Endodermal cell (in vitro differentiated cells): ENCODE measurements around the gene LDLRAD2. TPM values are rescaled to one million over a fixed set of nuclear protein-coding genes. Genes with fewer than 3 reads are reported as not detected.
"Not testable (repeated sequence)": the region's sequence is repeated elsewhere in the genome, so short reads cannot be mapped to it uniquely, and the experiment has no call there.

ENCODE experiments used
- DNase-seq: peaks from one replicate; pipeline ENCODE4 v3.0.0-alpha.2; 2017
- H3K27ac ChIP-seq: 2 replicates; pipeline ENCODE4 v1.5.1; 2013; ENCODE audit warnings: mild to moderate bottlenecking, low read depth, low read length, moderate library complexity
- H3K27me3 ChIP-seq: 2 replicates; pipeline ENCODE4 v1.6.1; 2013; ENCODE audit warnings: mild to moderate bottlenecking, low read length, moderate library complexity; ENCODE audit not compliant: insufficient read depth, control insufficient read depth, poor library complexity, severe bottlenecking
- H3K36me3 ChIP-seq: 2 replicates; pipeline ENCODE4 v1.7.0; 2013; ENCODE audit warnings: mild to moderate bottlenecking, low read length, moderate library complexity; ENCODE audit not compliant: control insufficient read depth, insufficient read depth
- H3K4me1 ChIP-seq: one replicate; pipeline ENCODE4 v1.7.0; 2013; ENCODE audit warnings: low read length; ENCODE audit not compliant: control insufficient read depth, insufficient read depth
- H3K4me3 ChIP-seq: 2 replicates; pipeline ENCODE4 v1.5.1; 2013; ENCODE audit warnings: mild to moderate bottlenecking, low read length, moderate library complexity
- H3K9ac ChIP-seq: 2 replicates; pipeline ENCODE4 v1.6.1; 2013; ENCODE audit warnings: mild to moderate bottlenecking, low read length, moderate library complexity; ENCODE audit not compliant: poor library complexity, severe bottlenecking; ENCODE audit errors: extremely low read depth
- H3K9me3 ChIP-seq: 2 replicates; pipeline ENCODE4 v1.6.1; 2013; ENCODE audit warnings: mild to moderate bottlenecking, low read length, moderate library complexity; ENCODE audit not compliant: control insufficient read depth
- H3K27ac Mint-ChIP-seq: 2 replicates; pipeline ENCODE4 v1.8.0; 2020; ENCODE audit warnings: mixed read lengths
- H3K27me3 Mint-ChIP-seq: 2 replicates; pipeline ENCODE4 v1.8.0; 2021; ENCODE audit warnings: mild to moderate bottlenecking, mixed read lengths; ENCODE audit not compliant: insufficient read depth
- H3K36me3 Mint-ChIP-seq: 2 replicates; pipeline ENCODE4 v1.8.0; 2020; ENCODE audit warnings: low read depth, mixed read lengths
- H3K4me1 Mint-ChIP-seq: 2 replicates; pipeline ENCODE4 v1.8.0; 2020; ENCODE audit warnings: mixed read lengths
- H3K4me3 Mint-ChIP-seq: 2 replicates; pipeline ENCODE4 v1.8.0; 2020; ENCODE audit warnings: mild to moderate bottlenecking, moderate library complexity, mixed read lengths
- H3K9me3 Mint-ChIP-seq: 2 replicates; pipeline ENCODE4 v1.8.0; 2020; ENCODE audit warnings: mild to moderate bottlenecking, mixed read lengths
- CTCF ChIP-seq: fragments of 200-600 bp; sonication (generic); conservative IDR thresholded peaks from 2 replicates; pipeline ENCODE4 v1.5.0; 2021; ENCODE audit warnings: antibody characterized with exemption, mild to moderate bottlenecking
- WGBS, 2 experiments: methylation state at CpG; one replicate each; pipeline versions ENCODE4 v1.1.5 to v1.1.7; 2013; ENCODE audit warnings: missing lambda C conversion rate in 2 of 2, mixed read lengths in 1 of 2; ENCODE audit not compliant: insufficient coverage in 1 of 2, insufficient read length in 1 of 2; 5-methylcytosine and 5-hydroxymethylcytosine counted together
- total RNA-seq, 2 donors: library from RNA; stranded (reverse); fragmentation: NEBNext Ultra II Directional in 1 of 2; extraction: Animal tissue kit (Norgen Biotek cat#: 25700) in 1 of 2; gene quantifications; 2 replicates in 1 of 2; 3 replicates in 1 of 2; pipeline ENCODE4 v1.2.1, GENCODE V29; 2021

LDLRAD2 gene
- total RNA-seq, 2 donors from 2014 or later = 0.58 to 0.88 TPM

- peak; percentile 82 for DNase-seq
- peak; percentile 45 for TF ChIP-seq CTCF
- Histone ChIP-seq H3K4me3 (peak overlapping the region; percentile 97), H3K36me3 (no peaks in the 10 kb centered on the region), H3K4me1 (no peaks in the 10 kb centered on the region), H3K27me3 (no peaks in the 10 kb centered on the region), H3K9ac (peak overlapping the region; percentile 100), H3K9me3 (no peaks in the 10 kb centered on the region), H3K27ac (peak overlapping the region; percentile 48)
- peaks cover 7% of the 10 kb centered on the region for H3K36me3 Mint-ChIP-seq
- peaks cover 10% of the 10 kb centered on the region for H3K4me1 Mint-ChIP-seq
- peaks cover 7% of the 10 kb centered on the region for H3K9me3 Mint-ChIP-seq
- peak overlapping the region; percentile 100 for H3K27ac Mint-ChIP-seq
- H3K27me3 Mint-ChIP-seq = no peaks in the 10 kb centered on the region
- peak overlapping the region; percentile 73 for H3K4me3 Mint-ChIP-seq
- 0% methylated on average over 21 to 37 of the region's 37 CpGs for WGBS, 2 experiments
These were observed 29.7 kb upstream of the LDLRAD2 start for GRCh38 chr1:21782349-21782867.

- no peaks in the 10 kb centered on the region for H3K4me1 ChIP-seq
- Mint-ChIP-seq H3K36me3 (peaks cover 6% of the 10 kb centered on the region), H3K9me3 (peaks cover 4% of the 10 kb centered on the region), H3K4me3 (peak within 1 kb of the TSS; percentile 73), H3K27me3 (no peaks in the 10 kb centered on the region), H3K27ac (peak within 1 kb of the TSS; percentile 100), H3K4me1 (peaks cover 10% of the 10 kb centered on the region)
- H3K4me3 ChIP-seq = peak within 1 kb of the TSS; percentile 97
- no peaks in the 10 kb centered on the region for H3K36me3 ChIP-seq
- peak within 1 kb of the TSS; percentile 100 for H3K9ac ChIP-seq
- H3K9me3 ChIP-seq = no peaks in the 10 kb centered on the region
- peak within 1 kb of the TSS; percentile 98 for H3K27ac ChIP-seq
- no peaks in the 10 kb centered on the region for H3K27me3 ChIP-seq
- WGBS, 2 experiments = 0 to 1% methylated on average over 37 to 82 of the region's 82 CpGs
- no peak for TF ChIP-seq CTCF
- peak; percentile 99 for DNase-seq
These were observed 29.0 kb upstream of the LDLRAD2 start, which contains the start of gene USP48 for GRCh38 chr1:21782868-21783678. Gene USP48 (minus strand): TSS chr1:21783149. CDS start chr1:21782957, 192 bp downstream.

- Mint-ChIP-seq H3K4me1 (peaks cover 10% of the 10 kb centered on the region), H3K27ac (peak overlapping the region; percentile 100), H3K9me3 (no peaks in the 10 kb centered on the region), H3K4me3 (peak overlapping the region; percentile 73), H3K36me3 (peaks cover 3% of the 10 kb centered on the region), H3K27me3 (no peaks in the 10 kb centered on the region)
- H3K9me3 ChIP-seq = no peaks in the 10 kb centered on the region
- no peaks in the 10 kb centered on the region for H3K4me1 ChIP-seq
- 51 to 57% methylated on average over 23 to 32 of the region's 32 CpGs for WGBS, 2 experiments
- DNase-seq = peak; percentile 99
- no peaks in the 10 kb centered on the region for H3K27me3 ChIP-seq
- H3K27ac ChIP-seq = peak overlapping the region; percentile 98
- H3K36me3 ChIP-seq = no peaks in the 10 kb centered on the region
- peak overlapping the region; percentile 97 for H3K4me3 ChIP-seq
- TF ChIP-seq CTCF = no peak
- H3K9ac ChIP-seq = peak overlapping the region; percentile 100
These were observed 28.1 kb upstream of the LDLRAD2 start for GRCh38 chr1:21783679-21784603.

- DNase-seq, H3K27me3 Mint-ChIP-seq, H3K36me3 ChIP-seq, H3K27ac ChIP-seq, H3K27ac Mint-ChIP-seq, H3K4me3 ChIP-seq, H3K9me3 ChIP-seq, H3K9me3 Mint-ChIP-seq, H3K27me3 ChIP-seq, H3K36me3 Mint-ChIP-seq, H3K4me1 Mint-ChIP-seq, H3K9ac ChIP-seq, H3K4me1 ChIP-seq, H3K4me3 Mint-ChIP-seq: not testable (repeated sequence)
- WGBS, 2 experiments = 88 to 93% methylated on average over 9 of the region's 9 CpGs
These were observed 26.3 kb upstream of the LDLRAD2 start for GRCh38 chr1:21785764-21786163.
